Ramos (cell line): ENCODE measurements around the gene SLC38A1.
"Not testable (repeated sequence)": the region's sequence is repeated elsewhere in the genome, so short reads cannot be mapped to it uniquely, and the experiment has no call there.

Experiments used
- in situ Hi-C: fragments of 300-500 bp; cut with MboI; formaldehyde crosslinking; loops from one replicate; pipeline ENCODE4 v1.14.3; 2022; ENCODE audit warnings: low sequenced_read_pairs; ENCODE audit not compliant: unreplicated experiment

SLC38A1 gene

GRCh38 chr12:46212108-46212982 is 56.5 kb downstream of the SLC38A1 start:
- in situ Hi-C loops: no loop called here

DNA sequence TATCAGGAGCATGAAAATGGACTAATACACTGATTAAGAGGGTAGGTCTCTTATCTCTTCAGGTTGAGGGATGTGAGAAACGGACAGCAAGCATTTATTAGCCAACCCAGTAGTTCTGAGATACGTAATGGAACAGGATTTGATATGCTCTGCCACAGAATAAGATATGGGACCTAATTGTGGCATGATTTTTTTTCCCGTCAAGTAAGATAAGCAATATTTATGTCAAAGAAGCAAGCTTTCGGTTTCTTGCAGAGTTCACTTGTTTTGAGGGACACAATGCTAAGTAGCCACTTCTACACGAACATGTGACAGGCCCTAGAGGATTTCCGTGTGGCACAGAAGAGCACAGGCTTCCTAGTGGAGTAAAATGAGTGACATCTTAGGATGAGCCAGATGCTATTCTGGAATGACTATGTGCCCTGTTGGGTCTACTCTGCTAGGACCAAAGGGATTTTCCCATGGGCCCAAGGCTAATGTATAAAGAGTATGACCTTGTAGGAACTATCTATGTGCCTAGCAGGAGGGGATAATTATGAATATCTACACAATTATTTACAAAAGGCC is 57.9 kb downstream of the SLC38A1 start:
- in situ Hi-C loops: no loop called here

DNA sequence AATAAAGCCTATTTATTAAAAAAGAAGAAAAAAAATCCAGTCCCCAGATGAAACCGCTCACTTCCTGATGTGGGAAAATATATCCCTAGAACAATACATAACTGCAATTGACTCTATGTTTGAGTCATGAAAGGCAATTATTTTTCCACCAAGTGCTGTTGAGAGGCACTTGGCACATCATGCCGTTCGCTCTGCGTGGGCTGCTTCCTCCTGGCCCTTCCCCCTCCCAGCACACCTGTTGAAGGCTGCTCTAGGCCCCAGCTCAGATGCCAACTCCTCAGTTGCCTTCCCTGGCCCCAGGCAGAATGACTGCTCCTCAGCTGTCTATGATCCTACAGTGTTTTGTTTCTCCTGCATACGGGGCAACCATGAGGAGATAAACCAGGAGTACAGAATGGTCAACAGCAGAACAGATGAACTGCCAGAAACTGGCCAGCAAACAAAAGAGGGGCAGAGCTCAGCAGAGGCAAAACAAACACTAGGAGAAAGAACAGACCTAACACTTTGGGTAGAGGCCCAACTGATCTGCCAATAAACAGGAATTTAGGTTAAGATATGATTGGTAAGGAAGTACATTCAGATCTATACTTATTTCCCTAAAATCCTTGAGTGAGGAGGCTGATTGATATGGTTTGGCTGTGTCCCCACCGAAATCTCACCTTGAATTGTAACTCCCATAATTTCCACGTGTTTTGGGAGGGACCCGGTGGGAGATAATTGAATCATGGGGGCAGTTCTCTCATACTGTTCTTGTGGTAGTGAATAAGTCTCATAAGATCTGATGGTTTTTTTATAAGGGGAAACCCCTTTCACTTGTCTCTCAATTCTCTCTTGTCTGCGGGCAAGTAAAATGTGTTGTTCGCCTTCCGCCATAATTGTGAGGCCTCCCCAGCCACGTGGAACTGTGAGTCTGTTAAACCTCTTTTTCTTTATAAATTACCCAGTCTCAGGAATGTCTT is 58.6 kb downstream of the SLC38A1 start:
- in situ Hi-C loops: no loop called here

- in situ Hi-C loops: no loop called here
Observed at GRCh38 chr12:46209170-46209569, 59.7 kb downstream of the SLC38A1 start.

DNA sequence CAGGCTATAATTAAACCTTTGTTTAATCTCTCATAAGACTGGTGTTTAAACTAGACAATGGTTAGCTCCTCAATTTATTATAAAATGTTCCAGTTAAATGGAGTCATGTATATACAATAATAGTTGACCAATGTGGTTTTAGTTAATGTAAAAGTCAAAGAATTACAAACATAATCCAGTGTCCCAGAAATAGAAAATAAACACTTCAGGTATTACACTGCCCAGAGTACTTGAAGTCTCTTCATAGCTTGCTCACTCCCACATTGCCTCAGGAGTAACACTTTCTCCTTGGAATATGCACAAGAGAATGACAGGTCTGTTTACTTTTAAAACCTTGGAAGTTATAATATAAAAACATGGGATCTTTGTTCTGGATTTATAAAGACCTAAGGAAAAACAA is 60.5 kb downstream of the SLC38A1 start:
- in situ Hi-C loops: no loop called here

GRCh38 chr12:46207644-46208043 is 61.2 kb downstream of the SLC38A1 start:
- in situ Hi-C loops: no loop called here

GRCh38 chr12:46206471-46206870 is 62.4 kb downstream of the SLC38A1 start:
- in situ Hi-C loops: no loop called here

GRCh38 chr12:46205294-46205693 is 63.5 kb downstream of the SLC38A1 start:
- in situ Hi-C loops: no loop called here

DNA sequence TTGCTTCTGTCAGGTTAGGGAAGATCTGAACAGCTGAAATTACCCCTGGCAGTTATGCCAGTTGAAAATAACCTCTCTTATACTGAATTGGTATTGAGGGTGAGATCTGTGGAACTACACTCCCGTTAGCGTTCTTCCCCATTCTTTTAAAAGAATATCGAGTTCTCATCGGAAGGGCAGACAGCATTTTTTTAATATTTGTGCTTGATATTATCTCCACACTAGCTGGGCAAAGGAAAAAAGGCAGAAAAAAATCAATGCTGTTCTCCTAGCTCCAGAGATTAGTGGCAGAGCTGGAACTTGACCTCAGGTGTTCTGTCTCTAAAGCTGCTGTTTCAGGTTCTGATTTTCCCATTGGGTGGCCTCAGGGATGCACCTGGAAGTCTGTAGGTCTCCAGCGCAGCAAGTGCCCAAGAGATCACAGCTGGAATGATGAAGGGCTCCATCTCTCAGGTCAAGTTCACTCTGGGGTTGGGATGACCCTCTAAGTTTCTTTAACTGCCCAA is 67.5 kb downstream of the SLC38A1 start:
- in situ Hi-C loops: no loop called here

- in situ Hi-C loops: no loop called here
Observed at GRCh38 chr12:46200551-46200950, 68.3 kb downstream of the SLC38A1 start.

- in situ Hi-C loops: no loop called here
Observed at GRCh38 chr12:46198913-46199312, 69.9 kb downstream of the SLC38A1 start.

GRCh38 chr12:46197883-46198282 is 71.0 kb downstream of the SLC38A1 start:
- in situ Hi-C loops: no loop called here

GRCh38 chr12:46190533-46190932 is 78.3 kb downstream of the SLC38A1 start:
- in situ Hi-C loops: not testable (repeated sequence)

- in situ Hi-C loops: no loop called here
Observed at GRCh38 chr12:46188170-46188569, 80.7 kb downstream of the SLC38A1 start.

GRCh38 chr12:46187023-46187422 is 81.8 kb downstream of the SLC38A1 start:
- in situ Hi-C loops: no loop called here

DNA sequence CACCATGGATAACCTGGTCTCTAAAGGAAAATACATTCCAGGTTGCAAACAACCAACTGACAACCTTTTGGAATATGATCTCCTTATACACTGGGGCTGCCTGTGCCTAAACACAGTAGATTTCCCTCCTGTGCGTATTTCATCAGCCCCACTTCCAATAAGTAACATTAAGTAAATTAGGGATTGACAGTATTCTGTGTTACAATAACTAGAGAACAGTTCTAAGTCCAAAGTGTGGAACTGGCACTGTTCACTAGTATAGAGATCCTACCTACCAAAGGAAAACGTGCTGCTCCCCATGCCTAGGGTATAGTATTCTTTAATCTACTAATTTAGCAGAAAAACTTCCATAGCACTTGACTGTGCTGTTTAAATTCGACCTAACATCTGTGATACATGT is 82.8 kb downstream of the SLC38A1 start:
- in situ Hi-C loops: no loop called here

GRCh38 chr12:46185686-46186085 is 83.2 kb downstream of the SLC38A1 start:
- in situ Hi-C loops: no loop called here

DNA sequence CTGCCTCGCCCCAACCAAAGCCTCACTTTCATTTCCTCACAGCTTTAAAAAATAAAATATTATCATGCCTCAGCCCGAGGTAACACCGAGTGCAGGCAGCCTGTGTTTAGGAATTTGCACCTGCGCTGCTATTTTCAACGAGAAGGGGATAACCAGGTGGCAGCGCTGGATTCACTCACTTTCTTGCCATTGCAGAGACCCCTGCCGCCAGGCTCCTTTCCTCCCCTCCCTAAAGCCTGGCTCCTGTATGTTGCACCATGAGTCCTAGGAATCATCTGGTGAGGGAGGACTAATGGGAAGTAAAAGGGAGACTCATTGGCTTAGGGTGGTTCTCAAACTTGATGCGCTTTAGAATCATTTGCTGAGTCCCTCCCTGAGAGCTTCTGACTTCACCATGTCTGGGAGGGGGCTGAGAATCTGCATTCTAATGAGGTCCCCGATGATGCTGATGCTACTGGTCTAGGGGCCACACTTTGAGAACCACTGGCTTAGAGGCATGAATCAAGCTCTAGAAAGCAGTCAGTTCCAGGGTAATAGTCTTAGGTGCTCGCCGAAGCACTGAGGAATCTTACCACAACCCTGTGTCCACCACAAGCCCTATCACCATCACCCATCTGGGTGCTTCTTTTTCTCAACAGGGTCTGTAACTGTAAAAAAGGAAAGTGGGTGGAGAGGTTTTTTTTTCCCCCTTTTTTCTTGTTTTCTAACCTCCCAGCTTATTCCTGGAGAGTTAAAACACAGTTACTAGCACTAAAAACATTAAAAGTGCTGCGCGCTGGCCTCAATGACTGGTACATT is 83.8 kb downstream of the SLC38A1 start:
- in situ Hi-C loops: no loop called here

GRCh38 chr12:46183112-46183511 is 85.7 kb downstream of the SLC38A1 start:
- in situ Hi-C loops: no loop called here

DNA sequence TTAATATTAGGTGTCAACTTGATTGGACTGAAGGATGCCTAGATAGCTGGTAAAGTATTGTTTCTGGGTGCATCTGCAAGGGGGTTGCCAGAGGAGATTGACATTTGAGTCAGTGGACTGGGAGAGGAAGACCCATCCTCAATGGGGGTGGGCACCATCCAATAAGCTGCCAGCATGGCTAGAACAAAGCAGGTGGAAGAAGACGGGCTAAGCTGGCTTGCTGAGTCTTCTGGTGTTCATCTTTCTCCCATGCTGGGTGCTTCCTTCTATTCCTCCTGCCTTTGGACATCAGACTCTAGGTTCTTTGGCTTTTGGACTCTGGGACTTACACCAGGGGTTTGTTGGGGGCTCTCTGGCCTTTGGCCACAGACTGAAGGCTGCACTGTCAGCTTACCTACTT is 87.4 kb downstream of the SLC38A1 start:
- in situ Hi-C loops: no loop called here
